HG02759 (cell line): ENCODE data around the gene HIPK2.

Experiments used
- ATAC-seq: cut with Tn5 transposase; IDR thresholded peaks from one replicate; pipeline ENCODE4 v1.9.1; 2021; ENCODE audit warnings: mild to moderate bottlenecking, moderate library complexity; ENCODE audit not compliant: unreplicated experiment

Gene HIPK2

GRCh38 chr7:139574618-139575337 lies 203.0 kb downstream of the HIPK2 start:
- ATAC-seq: no peak

DNA sequence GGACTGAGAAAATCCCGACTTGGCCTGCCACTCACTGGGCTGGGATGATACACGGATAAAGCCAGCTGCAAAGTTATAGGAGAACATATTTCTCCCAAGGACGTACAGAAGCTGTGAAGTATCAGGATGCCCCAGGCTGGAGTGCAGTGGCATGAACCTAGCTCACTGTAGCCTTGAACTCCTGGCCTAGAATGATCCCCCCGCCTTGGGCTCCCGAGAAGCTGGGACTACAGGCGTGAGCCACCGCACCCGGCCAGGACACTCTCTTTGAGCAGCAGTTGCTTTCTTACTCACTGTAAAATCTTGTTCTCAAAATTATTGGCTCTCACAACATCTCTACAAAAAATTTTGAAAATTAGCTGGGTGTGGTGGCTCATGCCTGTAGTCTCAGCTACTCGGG lies 203.9 kb downstream of the HIPK2 start:
- no peak for ATAC-seq

DNA sequence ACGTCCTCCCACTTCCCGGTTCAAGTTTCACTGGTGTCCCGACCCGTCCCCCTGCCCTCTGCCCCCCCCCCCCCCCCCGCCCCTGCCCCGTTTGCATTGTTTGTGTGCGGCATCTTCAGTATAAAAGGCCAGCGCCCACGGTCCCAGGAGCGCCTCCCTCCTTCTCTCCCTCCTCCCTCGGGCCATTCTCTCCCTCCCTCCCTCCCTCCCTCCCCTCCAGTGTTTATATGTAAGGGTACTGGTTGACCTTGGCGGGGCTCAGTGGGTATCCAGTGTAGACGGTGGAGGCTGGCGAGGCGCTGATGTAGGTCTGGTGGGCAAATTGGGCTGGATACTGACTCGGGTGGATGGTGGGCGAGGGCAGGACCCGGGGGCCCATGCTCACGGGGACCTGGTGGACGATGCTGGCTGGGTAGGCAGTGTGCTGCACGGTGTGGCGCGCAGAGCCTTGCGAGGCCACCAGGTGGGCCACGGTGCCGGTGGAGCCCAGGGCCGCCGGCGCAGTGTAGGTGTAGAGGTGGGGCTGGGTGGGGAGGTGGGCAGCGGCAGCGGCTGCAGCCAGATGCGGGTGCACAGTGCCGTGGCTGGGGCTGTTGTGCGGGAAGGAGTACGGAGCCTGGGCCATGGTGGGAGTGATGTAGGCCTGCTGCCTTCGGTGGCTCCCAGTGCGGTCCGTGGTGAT lies 205.0 kb downstream of the HIPK2 start:
- no peak for ATAC-seq

DNA sequence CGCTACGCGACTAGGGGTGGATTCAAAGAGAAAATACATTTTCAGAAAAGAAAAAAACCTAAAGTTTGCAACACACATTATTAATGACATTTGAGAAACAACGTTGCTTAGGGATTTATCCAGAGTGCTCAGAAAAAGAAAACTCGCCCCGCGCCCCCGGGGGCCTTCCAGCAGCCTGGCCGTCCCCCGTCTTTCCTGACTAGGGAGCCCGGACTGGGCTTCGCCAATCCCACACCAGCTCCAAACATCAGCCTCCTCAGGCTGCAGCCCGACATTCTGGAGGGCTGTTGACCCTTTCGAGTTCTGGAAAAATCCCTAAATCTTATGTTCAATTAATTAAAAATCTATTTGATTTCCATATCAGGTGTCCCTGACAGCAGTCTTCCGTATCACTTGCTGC lies 205.7 kb downstream of the HIPK2 start:
- ATAC-seq: no peak

- no peak for ATAC-seq
Observed at GRCh38 chr7:139571651-139572050, 206.1 kb downstream of the HIPK2 start.

DNA sequence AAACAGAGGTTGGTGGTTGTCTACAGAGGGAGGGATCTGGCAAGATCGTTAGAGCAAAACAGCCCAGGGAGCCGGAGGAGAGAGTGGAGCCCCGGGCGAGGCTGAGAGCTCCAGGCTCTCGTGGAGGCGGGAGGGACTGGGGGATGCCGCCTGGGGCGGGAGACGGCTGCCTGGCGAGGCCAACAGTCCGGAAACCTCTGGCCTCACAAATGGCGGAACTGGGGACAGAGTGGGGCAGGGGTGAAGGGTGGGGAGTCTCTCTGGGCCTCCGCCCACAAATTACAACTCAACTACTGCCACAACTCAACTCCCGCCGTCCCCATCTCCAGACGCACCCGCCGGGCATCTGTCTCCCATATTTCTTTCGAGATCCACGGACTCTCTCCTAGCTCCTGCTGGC lies 206.6 kb downstream of the HIPK2 start:
- ATAC-seq: no peak

DNA sequence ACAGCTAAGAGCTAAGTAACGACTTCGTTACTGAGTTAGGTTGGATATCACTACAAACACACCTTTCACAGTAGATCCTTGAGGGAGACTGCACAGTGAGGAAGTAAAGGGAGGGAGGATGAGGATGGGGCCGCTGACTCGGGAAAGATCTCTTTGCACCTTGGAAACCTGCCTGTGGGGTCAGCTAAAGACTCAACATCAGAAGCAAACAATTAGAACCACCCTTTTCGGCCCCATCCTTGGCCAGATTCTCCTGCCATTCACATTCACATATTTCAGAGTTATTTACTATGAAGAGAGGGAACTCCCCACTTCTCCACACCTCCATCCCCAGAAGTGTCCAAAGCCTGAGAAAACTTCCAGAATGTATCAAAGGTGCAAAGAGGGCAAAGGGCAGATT lies 207.2 kb downstream of the HIPK2 start:
- no peak for ATAC-seq

DNA sequence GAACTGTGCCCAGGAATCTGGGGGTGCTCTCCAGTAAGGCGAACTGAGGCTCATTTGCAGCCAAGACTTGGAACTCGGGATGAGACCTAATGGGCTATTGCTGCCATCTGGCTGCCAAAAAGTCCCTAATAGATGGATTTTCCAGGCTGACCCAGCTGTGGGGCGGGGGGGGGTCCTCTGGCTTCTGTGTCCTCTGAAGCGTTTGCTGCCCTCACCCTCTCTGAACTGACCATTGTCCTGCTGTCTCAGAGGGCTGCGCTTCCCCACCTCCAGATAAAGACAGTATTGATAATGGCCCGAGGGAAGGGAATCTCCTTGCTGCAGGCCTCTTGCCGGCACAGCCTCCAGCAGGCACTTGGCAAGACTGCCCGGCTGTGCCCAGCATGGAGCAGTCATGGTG lies 207.7 kb downstream of the HIPK2 start:
- no peak for ATAC-seq

- no peak for ATAC-seq
Observed at GRCh38 chr7:139568813-139569490, 208.8 kb downstream of the HIPK2 start.

DNA sequence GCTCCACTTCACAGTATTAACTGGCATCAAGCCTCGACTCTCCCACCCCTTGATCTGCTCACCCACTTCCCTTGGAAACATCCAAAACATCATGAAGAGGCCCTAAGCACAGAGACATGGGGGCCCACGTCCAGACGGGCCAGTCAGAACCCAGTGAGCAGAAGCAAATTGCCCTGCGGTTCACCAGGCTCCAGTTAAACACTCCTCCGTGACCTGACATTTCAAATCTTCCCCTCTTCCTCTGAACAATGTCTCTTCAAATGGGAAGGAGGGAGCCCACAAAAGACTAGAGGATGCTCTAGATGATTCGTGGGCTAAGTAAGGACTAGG lies 209.5 kb downstream of the HIPK2 start:
- no peak for ATAC-seq

DNA sequence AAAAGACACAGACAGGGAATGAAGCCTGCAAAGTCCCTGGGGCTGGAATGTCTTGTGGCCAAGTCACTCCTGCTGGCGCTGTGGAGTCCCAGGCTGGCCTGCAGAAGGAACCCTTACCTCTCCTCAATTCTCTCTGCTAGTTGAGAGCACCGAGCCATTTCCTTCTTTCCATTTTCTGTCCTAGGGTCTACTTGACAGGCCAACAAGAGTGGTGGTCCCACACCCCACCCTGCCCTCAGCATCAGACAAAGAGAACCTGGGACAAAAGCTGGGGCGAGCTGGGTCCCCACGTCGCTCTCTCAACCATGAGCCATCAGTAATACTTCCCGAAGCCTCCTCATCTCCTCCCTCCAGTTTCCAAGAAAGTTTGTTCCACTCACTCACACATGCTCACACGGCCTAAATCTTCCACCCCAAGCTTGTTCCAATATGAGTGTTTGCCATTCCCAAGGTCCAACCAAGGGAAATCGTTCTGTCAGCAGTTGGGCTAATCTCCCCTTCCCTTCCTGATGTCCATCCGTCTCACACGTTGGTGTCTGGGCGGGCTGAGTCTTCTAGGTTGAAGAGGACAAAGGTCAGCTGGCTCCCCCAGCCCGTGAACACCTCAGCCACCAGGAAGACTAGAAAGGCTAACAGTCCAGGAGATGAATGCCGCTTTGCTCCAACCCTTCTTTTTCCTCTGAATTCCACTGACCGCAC lies 210.0 kb downstream of the HIPK2 start:
- ATAC-seq: no peak

DNA sequence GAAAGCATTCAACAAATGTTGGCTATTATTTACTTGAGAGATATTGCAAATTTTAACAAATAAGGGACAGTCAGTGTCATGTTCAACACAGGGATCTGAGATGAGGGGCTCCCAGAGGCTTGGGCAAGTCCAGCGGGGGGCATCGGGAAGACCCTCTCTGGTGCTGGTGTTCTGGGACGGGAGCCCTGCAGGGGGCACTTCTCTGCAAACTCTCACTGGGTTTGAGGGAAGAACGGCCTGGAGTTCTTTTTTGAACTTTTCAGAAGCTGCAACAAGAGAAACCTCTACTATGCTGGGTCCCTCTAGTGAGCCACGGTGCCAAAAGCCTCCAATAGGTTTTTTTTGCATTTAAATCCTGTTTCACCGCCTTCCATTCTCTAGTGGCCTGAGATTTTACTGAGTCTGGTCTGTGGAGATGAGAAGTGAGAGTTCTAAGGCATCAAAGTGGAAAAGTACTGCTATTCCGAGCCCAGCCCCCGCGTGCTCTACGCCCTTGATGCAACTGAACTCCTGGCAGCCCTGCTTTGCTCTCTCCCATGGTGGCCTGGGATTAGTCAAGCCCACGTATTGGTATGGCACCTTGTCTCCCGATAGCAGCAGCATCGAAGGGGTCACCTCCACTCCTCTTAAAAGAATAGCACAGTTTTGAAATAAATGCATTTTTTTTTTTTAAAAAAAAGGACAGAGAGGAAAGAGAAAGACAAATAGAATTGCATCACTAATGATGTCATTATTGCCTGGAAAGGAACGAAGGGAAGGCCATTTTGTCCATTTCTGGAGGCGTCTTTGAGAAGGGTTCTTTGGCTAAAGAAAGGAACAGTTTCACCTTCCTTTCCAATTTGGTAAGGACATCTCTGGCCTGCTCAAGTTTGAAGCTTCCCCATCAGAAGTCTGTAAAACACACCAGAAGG lies 210.8 kb downstream of the HIPK2 start:
- no peak for ATAC-seq

- ATAC-seq: no peak
Observed at GRCh38 chr7:139566075-139566474, 211.7 kb downstream of the HIPK2 start.

DNA sequence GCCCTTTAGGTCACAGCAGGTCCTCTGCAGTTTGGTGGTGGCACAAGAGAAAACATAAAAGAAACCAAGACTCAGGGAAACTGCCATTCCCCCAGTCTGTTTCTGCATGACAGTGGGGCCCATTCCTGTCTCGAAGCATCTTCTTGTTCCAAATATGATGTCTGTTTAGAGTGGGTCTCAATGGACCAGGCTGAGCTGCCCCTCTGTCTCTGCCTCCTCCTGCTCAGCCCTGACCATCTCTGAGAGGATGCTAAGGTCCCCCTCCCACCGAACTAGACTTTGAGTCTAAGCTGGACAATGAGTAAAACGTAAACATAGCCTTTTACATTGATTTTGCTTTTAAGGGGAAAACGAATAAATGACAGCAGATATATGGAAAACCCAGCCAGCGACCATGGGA lies 213.9 kb downstream of the HIPK2 start:
- ATAC-seq: no peak

- no peak for ATAC-seq
Observed at GRCh38 chr7:139562961-139563565, 214.7 kb downstream of the HIPK2 start.

DNA sequence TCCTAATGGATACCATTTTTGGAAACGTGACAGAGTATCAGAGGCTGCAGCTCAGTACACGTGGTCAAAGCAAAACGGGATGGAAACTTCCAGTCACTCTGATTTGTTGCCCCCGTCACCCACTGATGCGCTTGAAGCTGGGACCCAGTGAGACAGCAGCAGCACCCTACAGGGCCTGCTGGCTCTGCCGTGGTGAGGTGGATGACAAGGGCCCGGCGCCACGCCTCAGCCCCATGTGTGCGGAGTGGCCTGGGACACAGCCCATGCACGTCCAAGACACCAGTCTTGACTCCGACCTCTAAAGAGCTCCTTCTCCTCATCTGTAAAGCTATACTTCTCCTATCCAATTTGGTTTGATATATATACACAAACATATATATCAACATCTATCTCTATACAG lies 215.3 kb downstream of the HIPK2 start:
- ATAC-seq: no peak

DNA sequence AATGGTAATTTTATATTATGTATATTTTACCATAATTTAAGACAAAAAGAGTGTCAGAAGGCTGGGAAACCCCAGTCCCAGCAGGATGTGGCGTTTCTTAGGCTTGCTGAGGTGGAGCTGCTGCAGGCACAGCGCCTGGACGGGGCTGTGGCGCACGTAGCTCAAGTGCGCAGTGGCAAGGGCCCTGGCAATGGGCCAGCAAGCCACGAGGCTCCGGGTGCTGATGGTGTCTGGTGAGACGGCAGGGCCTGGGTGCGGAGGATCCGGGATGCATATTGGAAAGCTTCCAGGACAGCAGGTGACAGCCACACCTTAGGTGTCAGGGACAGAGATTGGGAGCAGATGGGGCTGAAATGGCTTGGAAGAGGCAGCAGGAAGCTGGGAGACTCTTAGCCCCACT lies 217.1 kb downstream of the HIPK2 start:
- no peak for ATAC-seq

- ATAC-seq: no peak
Observed at GRCh38 chr7:139560199-139560598, 217.6 kb downstream of the HIPK2 start.

GRCh38 chr7:139559364-139560105 lies 218.3 kb downstream of the HIPK2 start:
- ATAC-seq: no peak
